HG02571 (cell line): ENCODE data around the gene GRHL3.

Source experiments
- ATAC-seq: cut with Tn5 transposase; IDR thresholded peaks from one replicate; pipeline ENCODE4 v1.9.1; 2021; ENCODE audit warnings: mild to moderate bottlenecking, moderate library complexity; ENCODE audit not compliant: unreplicated experiment

Gene GRHL3

GRCh38 chr1:24391882-24392603 is 72.9 kb downstream of the GRHL3 start:
- peak; percentile 70 for ATAC-seq

- no peak for ATAC-seq
Observed at GRCh38 chr1:24392604-24392946, 73.4 kb downstream of the GRHL3 start.

- no peak for ATAC-seq
Observed at GRCh38 chr1:24392982-24393650, 74.0 kb downstream of the GRHL3 start.

GRCh38 chr1:24393892-24394291 is 74.7 kb downstream of the GRHL3 start:
- ATAC-seq, result no peak

- no peak for ATAC-seq
Observed at GRCh38 chr1:24400065-24400464, 80.9 kb downstream of the GRHL3 start.

GRCh38 chr1:24403806-24404205 is 84.6 kb downstream of the GRHL3 start:
- no peak for ATAC-seq
